ENCODE data around the gene EPHB2.
A peak's percentile ranks its signal among the peaks of the same experiment; 100 is the strongest.
"Not testable (repeated sequence)": the region's sequence is repeated elsewhere in the genome, so short reads cannot be mapped to it uniquely, and the experiment has no call there.

Gene EPHB2

GRCh38 chr1:22688466-22688865 is 22.2 kb upstream of the EPHB2 start:
- no peak overlapping the region for H3K27ac ChIP-seq
- no peak for DNase-seq (ENCODE audit: low read depth, low spot score)

GRCh38 chr1:22689505-22689904 is 21.1 kb upstream of the EPHB2 start:
- peak; percentile 20 for DNase-seq (ENCODE audit: low read depth, low spot score)
- H3K27ac ChIP-seq, result peak overlapping the region; percentile 4

DNA sequence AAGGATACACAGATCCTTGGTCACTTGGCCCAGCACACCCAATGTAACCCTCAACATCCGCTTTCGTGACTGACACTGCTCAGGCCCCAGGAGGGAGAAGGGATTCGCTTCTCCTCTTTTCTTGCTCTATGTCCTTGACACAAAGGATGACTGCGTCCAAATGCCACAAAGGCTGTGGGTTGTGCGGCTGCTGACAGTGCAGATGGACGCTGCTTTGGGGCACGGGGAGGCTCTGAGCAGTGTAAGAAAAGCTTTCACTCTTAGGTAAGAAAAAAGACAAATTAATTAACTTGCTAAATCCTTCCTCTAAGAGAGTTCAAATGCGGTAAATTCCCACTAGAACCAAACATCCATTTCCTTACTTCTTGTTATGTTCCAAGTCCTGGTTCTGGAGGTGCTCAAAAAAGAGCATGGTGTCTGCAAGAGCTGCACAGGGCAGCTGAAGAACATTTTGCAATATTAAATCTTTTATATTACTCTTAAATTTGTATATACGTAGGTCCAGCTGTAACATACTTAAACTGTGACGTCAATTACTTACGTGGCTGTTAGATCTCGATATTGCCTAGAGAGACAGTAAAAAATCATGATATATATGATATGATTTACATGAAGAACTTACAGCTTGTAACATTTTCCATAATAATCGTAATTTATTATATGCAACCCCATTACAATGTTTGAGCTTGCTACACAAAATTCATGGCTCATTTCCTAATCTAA is 19.4 kb upstream of the EPHB2 start:
- H3K27ac ChIP-seq, result no peak overlapping the region
- no peak for DNase-seq (ENCODE audit: low read depth, low spot score)

DNA sequence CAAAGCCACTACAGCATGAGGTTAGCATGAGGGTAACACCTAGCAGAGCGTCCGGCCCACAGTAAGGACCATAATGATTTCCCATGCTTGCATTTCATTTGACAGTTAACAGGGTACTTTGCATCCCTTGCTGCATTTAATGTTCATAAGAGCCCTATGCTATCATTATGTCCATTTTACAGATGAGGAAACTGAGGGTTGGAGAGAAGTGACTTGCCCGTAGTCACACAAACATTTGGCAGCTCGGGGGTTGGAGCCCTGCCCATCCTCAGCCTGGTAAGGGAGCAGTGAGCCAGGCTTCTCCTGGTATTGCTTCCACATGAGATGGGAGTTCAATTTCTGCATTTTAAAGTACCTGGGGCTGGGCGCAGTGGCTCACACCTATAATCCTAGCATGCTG is 16.5 kb upstream of the EPHB2 start:
- DNase-seq (ENCODE audit: low read depth, low spot score), result no peak
- H3K27ac ChIP-seq, result no peak overlapping the region

DNA sequence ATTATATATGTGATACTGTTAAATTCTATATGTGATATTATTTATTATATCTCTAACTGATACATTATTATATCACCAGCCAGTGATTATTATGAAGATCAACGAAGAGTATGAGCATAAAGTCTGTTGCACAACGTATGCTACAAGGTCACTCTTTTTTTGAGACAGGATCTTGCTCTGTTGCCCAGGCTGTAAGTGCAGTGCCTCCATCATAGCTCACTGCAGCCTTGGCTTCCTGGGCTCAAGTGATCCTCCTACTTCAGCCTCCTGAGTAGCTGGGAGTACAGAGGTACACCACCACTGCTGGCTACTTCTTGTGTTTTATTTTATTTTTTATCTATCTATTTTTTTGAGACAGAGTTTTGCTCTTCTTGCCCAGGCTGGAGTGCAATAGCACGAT is 14.0 kb upstream of the EPHB2 start:
- no peak overlapping the region for H3K27ac ChIP-seq
- no peak for DNase-seq (ENCODE audit: low read depth, low spot score)

GRCh38 chr1:22697980-22698379 is 12.7 kb upstream of the EPHB2 start:
- no peak for DNase-seq (ENCODE audit: low read depth, low spot score)
- H3K27ac ChIP-seq, result no peak overlapping the region

DNA sequence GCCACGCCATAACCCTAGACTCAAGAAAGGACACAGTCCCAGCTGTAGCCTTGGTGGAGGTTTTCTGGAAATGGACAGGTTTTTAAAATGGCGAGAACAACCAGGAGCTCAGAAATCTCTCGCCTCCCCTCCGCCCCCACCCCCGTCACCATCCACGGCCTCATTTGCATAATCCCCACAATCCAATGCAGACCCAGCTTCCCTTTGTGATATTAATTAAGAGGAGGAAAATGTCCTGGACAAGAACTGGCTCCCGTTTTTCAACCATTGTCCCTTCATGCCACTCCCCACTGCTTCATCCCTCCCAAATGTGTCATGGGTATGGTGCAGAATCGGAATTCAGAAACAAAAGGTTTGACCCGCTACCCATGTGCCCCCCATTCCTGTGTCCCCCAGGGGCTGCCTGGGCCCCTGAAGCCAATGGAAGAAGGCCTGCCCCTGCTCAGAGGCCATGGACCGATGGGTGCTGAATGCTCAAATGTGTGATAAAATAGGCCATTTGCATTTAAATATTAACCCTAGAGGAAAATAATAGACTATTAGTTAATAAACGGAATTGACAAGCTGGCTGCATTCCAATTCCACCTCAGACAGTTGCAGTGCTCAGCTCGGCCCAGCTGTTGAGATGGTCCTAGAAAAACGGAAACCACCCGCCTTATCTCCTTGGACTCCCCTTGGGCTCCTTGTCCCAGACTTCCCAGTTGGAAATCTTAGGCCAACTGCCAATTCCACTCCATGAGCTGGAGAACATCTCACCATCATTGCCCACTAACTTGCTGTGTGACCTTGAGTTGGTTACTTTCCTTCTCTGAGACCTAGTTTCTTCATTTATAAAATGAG is 10.7 kb upstream of the EPHB2 start:
- H3K27ac ChIP-seq, result no peak overlapping the region
- no peak for DNase-seq (ENCODE audit: low read depth, low spot score)

GRCh38 chr1:22702296-22703085 is 8.1 kb upstream of the EPHB2 start:
- no peak for DNase-seq (ENCODE audit: low read depth, low spot score)

DNA sequence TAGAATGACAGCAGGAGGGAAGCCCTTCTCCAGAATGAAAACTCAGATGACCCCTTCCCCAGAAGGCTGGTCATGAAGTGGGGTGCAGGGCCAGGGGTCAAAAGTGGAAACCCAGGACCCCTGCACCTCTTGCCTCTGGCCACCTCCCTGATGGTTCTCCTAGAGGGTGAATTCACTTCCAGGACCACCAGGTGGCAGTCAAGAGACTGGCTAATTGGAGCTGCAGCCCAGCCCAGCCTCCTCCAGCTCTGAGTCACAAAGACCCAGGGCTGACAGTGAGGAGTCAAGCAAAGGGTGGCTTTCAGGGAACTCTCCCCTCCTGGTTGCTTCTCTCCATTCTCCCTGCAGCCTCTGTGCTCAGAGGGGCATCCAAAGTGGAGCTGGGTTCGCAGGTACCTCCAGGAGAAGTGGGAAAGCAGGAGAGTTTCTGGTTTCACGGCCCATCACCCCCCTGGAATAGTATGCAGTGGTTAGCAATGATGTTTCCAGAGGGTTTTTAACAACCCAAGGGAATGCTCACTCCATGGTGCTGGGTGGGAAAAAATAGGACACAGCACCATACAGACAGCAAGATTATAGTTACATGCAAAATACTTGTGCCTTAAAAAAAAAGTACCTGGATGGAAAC is 6.1 kb upstream of the EPHB2 start:
- DNase-seq (ENCODE audit: low read depth, low spot score), result peak; percentile 24
- H3K27ac ChIP-seq, result no peak overlapping the region

More at GRCh38 chr1:22702296-22703085, 8.1 kb upstream of the EPHB2 start:
- H3K27ac ChIP-seq, result no peak overlapping the region

GRCh38 chr1:22705586-22705985 is 5.1 kb upstream of the EPHB2 start:
- no peak for DNase-seq (ENCODE audit: low read depth, low spot score)
- no peak overlapping the region for H3K27ac ChIP-seq

DNA sequence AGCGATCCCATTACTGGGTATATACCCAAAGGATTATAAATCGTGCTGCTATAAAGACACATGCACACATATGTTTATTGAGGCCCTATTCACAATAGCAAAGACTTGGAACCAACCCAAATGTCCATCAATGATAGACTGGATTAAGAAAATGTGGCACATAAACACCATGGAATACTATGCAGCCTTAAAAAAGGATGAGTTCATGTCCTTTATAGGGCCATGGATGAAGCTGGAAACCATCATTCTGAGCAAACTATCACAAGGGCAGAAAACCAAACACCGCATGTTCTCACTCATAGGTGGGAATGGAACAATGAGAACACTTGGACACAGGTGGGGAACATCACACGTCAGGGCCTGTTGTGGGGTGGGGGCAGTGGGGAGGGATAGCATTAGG is 4.5 kb upstream of the EPHB2 start:
- not testable (repeated sequence) for DNase-seq (ENCODE audit: low read depth, low spot score); H3K27ac ChIP-seq

- no peak overlapping the region for H3K27ac ChIP-seq
- DNase-seq (ENCODE audit: low read depth, low spot score), result no peak
Measured at GRCh38 chr1:22708777-22709176, 1.9 kb upstream of the EPHB2 start.

GRCh38 chr1:22709227-22709626 is 1.4 kb upstream of the EPHB2 start:
- no peak overlapping the region for H3K27ac ChIP-seq
- no peak for DNase-seq (ENCODE audit: low read depth, low spot score)

DNA sequence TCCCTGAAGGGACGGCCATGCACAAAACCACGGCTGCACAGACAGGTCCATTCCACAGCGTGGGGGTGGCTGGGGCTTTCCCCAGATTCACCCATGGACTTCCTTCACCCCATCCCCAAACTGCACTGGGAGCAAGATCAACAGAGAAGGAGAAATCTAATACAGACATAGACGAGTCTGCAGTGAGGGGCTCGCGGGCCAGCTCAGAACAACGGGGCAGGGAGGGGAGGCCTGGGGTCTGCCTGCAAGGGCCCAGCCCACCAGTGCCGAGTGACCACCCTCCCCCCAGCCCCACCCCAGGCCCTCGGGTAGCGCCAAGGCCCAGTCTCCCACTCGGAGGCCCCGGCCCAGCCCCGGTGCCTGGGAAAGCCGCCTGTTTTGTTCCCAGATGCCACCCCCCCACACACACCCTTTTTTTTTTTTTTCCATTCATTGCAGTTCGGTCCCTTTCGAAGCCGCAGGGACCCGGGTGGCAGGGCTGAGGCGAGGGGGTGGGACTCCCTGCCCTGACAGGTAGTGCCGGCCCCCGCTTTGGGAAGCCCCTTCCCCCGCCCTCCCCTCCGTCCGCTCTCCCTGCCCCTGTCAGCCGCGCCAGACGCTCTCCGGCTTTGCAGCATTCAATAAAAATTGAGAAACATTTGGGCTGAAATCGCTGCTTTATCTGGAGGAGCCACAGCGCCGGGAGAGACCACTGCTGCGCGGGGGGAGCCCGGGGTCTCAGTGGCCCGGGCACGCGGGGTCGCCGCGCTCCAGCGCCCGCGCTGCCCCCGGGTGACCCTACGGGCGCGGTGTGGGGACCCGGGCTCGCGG is 543 bp upstream of the EPHB2 start:
- H3K27ac ChIP-seq, result no peak overlapping the region
- DNase-seq (ENCODE audit: low read depth, low spot score), result no peak

DNA sequence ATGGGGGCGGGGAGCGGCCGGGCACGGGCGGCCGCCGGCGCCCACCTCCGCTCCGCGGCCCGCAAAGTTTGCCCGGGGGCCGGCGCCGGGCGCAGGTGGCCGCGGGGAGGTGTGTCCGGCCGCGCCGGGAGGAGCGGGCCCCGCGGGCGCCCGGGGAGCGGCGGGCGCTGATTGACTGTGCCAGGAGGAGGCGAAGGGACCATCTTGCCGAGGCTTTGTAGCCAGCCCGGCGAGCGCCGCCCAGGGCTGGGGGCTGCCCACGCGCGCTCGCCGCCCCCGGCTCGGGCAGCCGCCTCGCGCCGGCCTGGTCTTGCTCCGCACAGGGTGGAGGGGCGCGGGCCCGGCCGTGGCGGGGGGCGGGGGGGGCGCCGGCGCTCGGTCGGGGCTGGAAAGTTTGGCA is 432 bp downstream of the EPHB2 start:
- no peak overlapping the region for H3K27ac ChIP-seq
- DNase-seq (ENCODE audit: low read depth, low spot score), result no peak

- DNase-seq (ENCODE audit: low read depth, low spot score), result no peak
- no peak overlapping the region for H3K27ac ChIP-seq
Measured at GRCh38 chr1:22711591-22712501, 1.2 kb downstream of the EPHB2 start.

DNA sequence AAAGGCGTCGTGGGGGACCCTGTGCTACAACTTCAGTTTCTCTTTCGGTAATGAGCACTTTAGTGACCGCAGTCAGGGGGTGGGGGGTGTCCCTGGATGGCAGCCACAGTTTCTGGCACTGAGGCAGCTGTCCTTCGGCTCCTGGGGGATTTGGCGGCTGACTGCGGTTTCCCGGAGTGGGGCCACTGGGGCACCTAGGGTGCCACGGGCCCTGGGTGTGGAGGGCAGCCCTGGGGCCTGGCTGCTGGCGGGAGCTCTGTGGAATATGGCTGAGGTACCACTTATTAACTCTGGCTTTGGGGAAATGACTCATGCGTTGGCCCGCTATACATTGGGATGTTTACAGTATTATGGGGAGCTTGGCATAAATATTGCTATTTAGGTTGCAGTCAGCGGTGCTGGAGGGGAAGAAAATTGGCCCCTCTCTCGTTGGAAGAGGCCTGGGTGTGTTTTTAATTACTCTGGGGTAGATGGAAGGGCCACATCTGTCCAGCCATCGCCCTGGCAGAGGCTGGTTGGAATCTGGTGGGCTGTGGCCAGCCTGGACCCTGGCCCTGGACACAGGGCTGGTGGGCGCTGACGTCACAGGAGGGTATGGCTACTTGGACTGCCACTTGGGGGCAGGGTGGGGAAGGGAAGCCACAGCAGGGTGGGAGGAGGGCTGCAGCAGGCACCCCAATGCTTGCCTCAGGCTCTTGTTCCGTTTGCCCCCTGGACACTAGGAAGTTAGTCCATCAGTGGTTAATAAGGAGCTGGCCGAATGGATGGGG is 2.0 kb downstream of the EPHB2 start:
- no peak overlapping the region for H3K27ac ChIP-seq
- DNase-seq (ENCODE audit: low read depth, low spot score), result no peak

DNA sequence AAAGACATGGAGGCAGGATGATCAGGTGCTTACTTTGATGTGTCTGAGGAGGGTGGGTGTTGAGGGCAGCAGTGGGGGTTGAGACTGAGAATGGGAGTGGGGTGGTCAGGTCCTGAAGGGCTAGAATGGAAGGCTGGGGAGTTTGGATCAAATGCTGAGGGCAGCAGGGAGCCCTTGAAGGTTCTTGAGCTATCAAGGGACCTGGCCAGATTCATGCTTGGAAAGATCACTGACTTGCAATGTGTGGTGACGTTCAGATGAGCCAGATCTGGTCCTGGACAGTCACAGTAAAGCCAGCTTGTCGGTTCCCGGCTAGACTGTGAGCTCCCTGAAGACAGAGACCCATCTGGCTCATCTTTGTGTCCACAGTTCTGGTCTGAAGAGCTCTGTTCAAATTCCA is 3.8 kb downstream of the EPHB2 start:
- H3K27ac ChIP-seq, result no peak overlapping the region
- DNase-seq (ENCODE audit: low read depth, low spot score), result no peak

Data from epithelial cell of prostate (primary cell).